IMR-90 (cell line): ENCODE data around the gene USP12. TPM values are rescaled to one million over a fixed set of nuclear protein-coding genes. Genes with fewer than 3 reads are reported as not detected.

Experiments used
- ATAC-seq: fragments of 200-7000 bp; cut with Tn5 transposase; 2 replicates; pipeline ENCODE4 v1.9.1; 2020; ENCODE audit warnings: low read depth, mild to moderate bottlenecking, moderate library complexity
- BruUV-seq: library from RNA; stranded (reverse); fragments of 400-500 nt; replicated peaks from 2 replicates; lab custom pipeline; 2021; lab: Mats Ljungman, UMichigan
- CTCF ChIA-PET: fragments of 300-600 bp; formaldehyde crosslinking; extraction: SDS; loops from one replicate; lab custom pipeline; 2021; ENCODE audit warnings: antibody characterized with exemption; lab: Yijun Ruan, JAX
- POLR2A ChIA-PET: fragments of 300-600 bp; sonication (Branson Sonifier 250); formaldehyde crosslinking; loops from one replicate; lab custom pipeline; 2022; ENCODE audit warnings: antibody characterized with exemption; ENCODE audit not compliant: unreplicated experiment; lab: Charles Lee
- DNase-seq: peaks from one replicate; pipeline ENCODE4 v3.0.0; 2013
- H2AFZ ChIP-seq: replicated peaks from 2 replicates; pipeline ENCODE3; 2013; ENCODE audit warnings: low read length, mild to moderate bottlenecking; ENCODE audit not compliant: poor library complexity
- H2AK5ac ChIP-seq: 2 replicates; pipeline ENCODE4 v1.6.1; 2013; ENCODE audit warnings: low read depth, low read length, inconsistent platforms
- H2AK9ac ChIP-seq: replicated peaks from 2 replicates; pipeline ENCODE3; 2013; ENCODE audit warnings: mild to moderate bottlenecking, low read depth, low read length, moderate library complexity; ENCODE audit not compliant: poor library complexity
- H2BK120ac ChIP-seq: 2 replicates; pipeline ENCODE4 v1.6.1; 2013; ENCODE audit warnings: low read depth, low read length, inconsistent platforms
- H2BK15ac ChIP-seq: 3 replicates; pipeline ENCODE4 v1.6.1; 2013; ENCODE audit warnings: low read depth, low read length, inconsistent platforms
- H2BK20ac ChIP-seq: 2 replicates; pipeline ENCODE4 v1.6.1; 2013; ENCODE audit warnings: low read depth, mild to moderate bottlenecking, inconsistent platforms, low read length, moderate library complexity
- H2BK5ac ChIP-seq: 2 replicates; pipeline ENCODE4 v1.6.1; 2013; ENCODE audit warnings: mild to moderate bottlenecking, low read depth, low read length, inconsistent platforms; ENCODE audit not compliant: poor library complexity, severe bottlenecking
- H3K14ac ChIP-seq: replicated peaks from 2 replicates; pipeline ENCODE4 v1.6.1; 2013; ENCODE audit warnings: low read depth, low read length, inconsistent platforms
- H3K18ac ChIP-seq: 2 replicates; pipeline ENCODE4 v1.6.1; 2013; ENCODE audit warnings: low read depth, low read length, control low read depth
- H3K23ac ChIP-seq: 2 replicates; pipeline ENCODE4 v1.6.1; 2013; ENCODE audit warnings: low read depth, low read length, inconsistent platforms
- H3K27ac ChIP-seq: 2 replicates; pipeline ENCODE4 v1.5.1; 2013; ENCODE audit warnings: mild to moderate bottlenecking, control low read depth, low read length; ENCODE audit not compliant: insufficient read depth
- H3K27me3 ChIP-seq: 2 replicates; pipeline ENCODE4 v1.6.1; 2013; ENCODE audit warnings: low read length; ENCODE audit not compliant: control insufficient read depth, insufficient read depth
- H3K36me3 ChIP-seq: 2 replicates; pipeline ENCODE4 v1.6.1; 2013; ENCODE audit warnings: low read length, mixed read lengths; ENCODE audit not compliant: control insufficient read depth, insufficient read depth
- H3K4ac ChIP-seq: 2 replicates; pipeline ENCODE4 v1.6.1; 2013; ENCODE audit warnings: low read depth, low read length, inconsistent platforms
- H3K4me1 ChIP-seq: 2 replicates; pipeline ENCODE4 v1.6.1; 2013; ENCODE audit warnings: low read length, mixed read lengths; ENCODE audit not compliant: control insufficient read depth, insufficient read depth
- H3K4me2 ChIP-seq: 2 replicates; pipeline ENCODE4 v1.6.1; 2013; ENCODE audit warnings: low read depth, mild to moderate bottlenecking, control low read depth, low read length, moderate library complexity
- H3K4me3 ChIP-seq: 2 replicates; pipeline ENCODE4 v1.5.1; 2013; ENCODE audit warnings: low read depth, mild to moderate bottlenecking, control low read depth, low read length, moderate library complexity; ENCODE audit not compliant: insufficient read depth
- H3K56ac ChIP-seq: 2 replicates; pipeline ENCODE4 v1.6.1; 2013; ENCODE audit warnings: low read length, inconsistent platforms; ENCODE audit not compliant: insufficient read depth; ENCODE audit errors: extremely low read depth
- H3K79me1 ChIP-seq, 2 experiments: 2 replicates each; pipeline ENCODE4 v1.6.1; 2013; ENCODE audit warnings: low read length in 2 of 2, inconsistent platforms in 1 of 2, low read depth in 1 of 2
- H3K9ac ChIP-seq: 2 replicates; pipeline ENCODE4 v1.6.1; 2013; ENCODE audit warnings: low read depth, low read length, control low read depth
- H3K9me1 ChIP-seq: 2 replicates; pipeline ENCODE4 v1.6.1; 2013; ENCODE audit warnings: low read length, inconsistent platforms; ENCODE audit not compliant: insufficient read depth
- H3K9me3 ChIP-seq: 2 replicates; pipeline ENCODE4 v1.6.1; 2013; ENCODE audit warnings: low read length; ENCODE audit not compliant: control insufficient read depth, insufficient read depth
- H4K20me1 ChIP-seq: 2 replicates; pipeline ENCODE4 v1.6.1; 2013; ENCODE audit warnings: low read length, inconsistent platforms; ENCODE audit not compliant: insufficient read depth
- H4K5ac ChIP-seq: 2 replicates; pipeline ENCODE4 v1.6.1; 2013; ENCODE audit warnings: mild to moderate bottlenecking, low read depth, low read length, control low read depth
- H4K8ac ChIP-seq, 2 experiments: 2 replicates each; pipeline ENCODE4 v1.6.1; 2013; ENCODE audit warnings: low read depth in 2 of 2, low read length in 2 of 2, control low read depth in 1 of 2, inconsistent platforms in 1 of 2
- H4K91ac ChIP-seq: 2 replicates; pipeline ENCODE4 v1.6.1; 2013; ENCODE audit warnings: low read depth, low read length, inconsistent platforms; ENCODE audit not compliant: insufficient read depth
- BHLHE40 ChIP-seq: fragments of 150-350 bp; IDR thresholded peaks from 2 replicates; pipeline ENCODE4 v1.6.1; 2016; ENCODE audit warnings: mild to moderate bottlenecking, low read depth, low read length
- CEBPB ChIP-seq: IDR thresholded peaks from 2 replicates; pipeline ENCODE4 v1.6.1; 2012; ENCODE audit warnings: low read depth, low read length, improper control_type of control experiment
- FOS ChIP-seq: fragments of 150-350 bp; IDR thresholded peaks from 2 replicates; pipeline ENCODE4 v1.6.1; 2016; ENCODE audit warnings: low read depth, low read length
- MAFK ChIP-seq: IDR thresholded peaks from 2 replicates; pipeline ENCODE4 v1.6.1; 2012; ENCODE audit warnings: low read depth, low read length, improper control_type of control experiment
- MXI1 ChIP-seq: IDR thresholded peaks from 2 replicates; pipeline ENCODE4 v1.6.1; 2012; ENCODE audit warnings: low read depth, mild to moderate bottlenecking, low read length, moderate library complexity, borderline replicate concordance
- NFE2L2 ChIP-seq: fragments of 150-350 bp; IDR thresholded peaks from 2 replicates; pipeline ENCODE4 v1.6.1; 2016; ENCODE audit warnings: low read depth, mild to moderate bottlenecking, low read length
- RAD21 ChIP-seq: IDR thresholded peaks from 2 replicates; pipeline ENCODE4 v1.6.1; 2012; ENCODE audit warnings: low read length, improper control_type of control experiment
- RFX5 ChIP-seq: IDR thresholded peaks from 2 replicates; pipeline ENCODE4 v1.8.0; 2012; ENCODE audit warnings: low read depth, mild to moderate bottlenecking, low read length, moderate library complexity
- SMC3 ChIP-seq: fragments of 150-350 bp; IDR thresholded peaks from 2 replicates; pipeline ENCODE4 v1.6.1; 2016; ENCODE audit warnings: low read depth, mild to moderate bottlenecking, antibody characterized with exemption, low read length, moderate library complexity
- WGBS, 2 experiments: methylation state at CpG; one replicate each; pipeline versions ENCODE4 v1.1.5 to v1.1.7; 2013; ENCODE audit warnings: missing lambda C conversion rate in 2 of 2; ENCODE audit not compliant: insufficient read length in 1 of 2; ENCODE audit errors: extremely low coverage in 2 of 2; 5-methylcytosine and 5-hydroxymethylcytosine counted together
- dilution Hi-C: fragments of 300-500 bp; cut with HindIII; formaldehyde crosslinking; loops from one replicate; pipeline ENCODE4 v1.14.3; 2018; ENCODE audit warnings: low sequenced_read_pairs; ENCODE audit not compliant: unreplicated experiment
- in situ Hi-C: fragments of 300-500 bp; cut with MboI; formaldehyde crosslinking; loops from 3 replicates; pipeline ENCODE4 v1.14.3; 2019; ENCODE audit warnings: low sequenced_read_pairs, inconsistent platforms, mixed read lengths
- intact Hi-C: fragments of 100-400 bp; cut with micrococcal nuclease; formaldehyde crosslinking; loops from 2 replicates; pipeline ENCODE4 v1.10.0; 2022
- polyA plus RNA-seq, 3 experiments: library from polyadenylated mRNA; depleted of rRNA; stranded (reverse); fragments of >200 nt; gene quantifications; 2 replicates each; pipeline ENCODE4 v1.2.3, GENCODE V29; 2012; ENCODE audit warnings: low replicate concordance in 1 of 3
- total RNA-seq: library from RNA; depleted of rRNA; stranded (reverse); fragments of >200 nt; gene quantifications from 2 replicates; pipeline ENCODE4 v1.2.3, GENCODE V29; 2012
- TF ChIP-seq, protein P1 (sequence below): fragments of 150-350 bp; IDR thresholded peaks from 2 replicates; pipeline ENCODE4 v1.6.1; 2016; ENCODE audit warnings: low read depth, mild to moderate bottlenecking, low read length, moderate library complexity, borderline replicate concordance
- TF ChIP-seq, protein P2 (sequence below): conservative IDR thresholded peaks from 2 replicates; pipeline ENCODE4 v1.5.1; 2012; ENCODE audit warnings: mild to moderate bottlenecking, low read depth, low read length, improper control_type of control experiment

The USP12 gene
- total and polyA plus RNA-seq, 2 of the 4 experiments (the other 2 are of a cell fraction) = 11.8 to 16.5 TPM

DNA sequence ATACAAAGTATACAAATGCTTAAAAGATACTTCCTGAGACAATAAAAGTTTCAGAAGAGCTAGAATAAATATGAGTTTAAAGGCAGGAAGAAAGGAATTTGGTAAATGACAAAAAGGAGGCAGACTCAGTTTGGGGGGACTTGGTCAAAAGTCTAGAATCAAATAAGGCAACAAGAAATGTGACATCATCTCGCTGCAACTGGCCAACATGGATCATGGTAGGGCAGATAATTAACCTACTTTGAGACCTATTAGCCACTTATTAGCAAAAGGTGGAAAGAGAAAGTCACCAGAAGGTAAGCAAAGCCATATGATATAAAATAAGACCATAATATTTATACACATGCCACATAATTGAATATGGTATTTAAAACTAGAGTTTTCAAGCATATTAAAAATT lies 5.3 kb downstream of the USP12 start:
- ATAC-seq (no peak), DNase-seq (no peak)
- H3K27me3 ChIP-seq = no peaks in the 10 kb centered on the region
- H3K4me3 ChIP-seq = no peak overlapping the region
- WGBS, 2 experiments = no CpG with 5 or more reads among the region's 1 CpG
- no peak overlapping the region for H2BK20ac ChIP-seq
- dilution Hi-C loops = no loop called here
- no peak overlapping the region for H3K27ac ChIP-seq
- no peak for TF ChIP-seq RFX5
- no peak for TF ChIP-seq NFE2L2
- no peak for TF ChIP-seq CEBPB
- TF ChIP-seq FOS = no peak
- TF ChIP-seq SMC3 = no peak
- TF ChIP-seq, protein P1, sequence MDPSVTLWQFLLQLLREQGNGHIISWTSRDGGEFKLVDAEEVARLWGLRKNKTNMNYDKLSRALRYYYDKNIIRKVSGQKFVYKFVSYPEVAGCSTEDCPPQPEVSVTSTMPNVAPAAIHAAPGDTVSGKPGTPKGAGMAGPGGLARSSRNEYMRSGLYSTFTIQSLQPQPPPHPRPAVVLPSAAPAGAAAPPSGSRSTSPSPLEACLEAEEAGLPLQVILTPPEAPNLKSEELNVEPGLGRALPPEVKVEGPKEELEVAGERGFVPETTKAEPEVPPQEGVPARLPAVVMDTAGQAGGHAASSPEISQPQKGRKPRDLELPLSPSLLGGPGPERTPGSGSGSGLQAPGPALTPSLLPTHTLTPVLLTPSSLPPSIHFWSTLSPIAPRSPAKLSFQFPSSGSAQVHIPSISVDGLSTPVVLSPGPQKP = no peak
- TF ChIP-seq, protein P2, sequence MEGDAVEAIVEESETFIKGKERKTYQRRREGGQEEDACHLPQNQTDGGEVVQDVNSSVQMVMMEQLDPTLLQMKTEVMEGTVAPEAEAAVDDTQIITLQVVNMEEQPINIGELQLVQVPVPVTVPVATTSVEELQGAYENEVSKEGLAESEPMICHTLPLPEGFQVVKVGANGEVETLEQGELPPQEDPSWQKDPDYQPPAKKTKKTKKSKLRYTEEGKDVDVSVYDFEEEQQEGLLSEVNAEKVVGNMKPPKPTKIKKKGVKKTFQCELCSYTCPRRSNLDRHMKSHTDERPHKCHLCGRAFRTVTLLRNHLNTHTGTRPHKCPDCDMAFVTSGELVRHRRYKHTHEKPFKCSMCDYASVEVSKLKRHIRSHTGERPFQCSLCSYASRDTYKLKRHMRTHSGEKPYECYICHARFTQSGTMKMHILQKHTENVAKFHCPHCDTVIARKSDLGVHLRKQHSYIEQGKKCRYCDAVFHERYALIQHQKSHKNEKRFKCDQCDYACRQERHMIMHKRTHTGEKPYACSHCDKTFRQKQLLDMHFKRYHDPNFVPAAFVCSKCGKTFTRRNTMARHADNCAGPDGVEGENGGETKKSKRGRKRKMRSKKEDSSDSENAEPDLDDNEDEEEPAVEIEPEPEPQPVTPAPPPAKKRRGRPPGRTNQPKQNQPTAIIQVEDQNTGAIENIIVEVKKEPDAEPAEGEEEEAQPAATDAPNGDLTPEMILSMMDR = no peak
- no peak for TF ChIP-seq BHLHE40
- TF ChIP-seq MXI1 = no peak
- no peak for TF ChIP-seq RAD21
- TF ChIP-seq MAFK = no peak
- no peak overlapping the region for H4K5ac ChIP-seq
- H3K18ac ChIP-seq = no peak overlapping the region; the same call in 1 of the 2 replicates
- no peaks in the 10 kb centered on the region; the same call in 1 of the 2 replicates for H3K36me3 ChIP-seq
- peaks cover 67% of the 10 kb centered on the region for H4K20me1 ChIP-seq
- no peak overlapping the region for H3K56ac ChIP-seq
- H4K8ac ChIP-seq = no peak overlapping the region
- H3K4me2 ChIP-seq = peak overlapping the region; percentile 19; the same call in 1 of the 2 replicates
- H2AK9ac ChIP-seq = no peak overlapping the region
- no peak overlapping the region for H3K4ac ChIP-seq
- H2BK15ac ChIP-seq = no peak overlapping the region
- CTCF ChIA-PET = no interaction called here
- no peak overlapping the region for H3K23ac ChIP-seq
- BruUV-seq = no TSS peak
- H2BK5ac ChIP-seq = no peak overlapping the region
- no peak overlapping the region for H3K9ac ChIP-seq
- no peak overlapping the region for H4K91ac ChIP-seq
- H3K14ac ChIP-seq = no peak overlapping the region
- no peak overlapping the region for H2BK120ac ChIP-seq
- H3K9me3 ChIP-seq = no peaks in the 10 kb centered on the region
- intact Hi-C loops = loop anchor here (5.0 kb wide), 1 partner anchor 34 kb away; no protein-coding TSS in a partner anchor
- H3K79me1 ChIP-seq = peaks cover 4 to 62% of the 10 kb centered on the region in 2 experiments; a peak in 3 of 4 replicates
- peaks cover 20% of the 10 kb centered on the region for H3K9me1 ChIP-seq
- peaks cover 15% of the 10 kb centered on the region for H3K4me1 ChIP-seq
- H2AFZ ChIP-seq = no peak overlapping the region
- in situ Hi-C loops = no loop called here
- H2AK5ac ChIP-seq = no peak overlapping the region
- POLR2A ChIA-PET = no interaction called here
